ENCODE results near the gene SPP2. TPM values are rescaled to one million over a fixed set of nuclear protein-coding genes. Genes with fewer than 3 reads are reported as not detected.

SPP2 gene
- total RNA-seq, 4 donors from 2014 or later, result not detected

DNA sequence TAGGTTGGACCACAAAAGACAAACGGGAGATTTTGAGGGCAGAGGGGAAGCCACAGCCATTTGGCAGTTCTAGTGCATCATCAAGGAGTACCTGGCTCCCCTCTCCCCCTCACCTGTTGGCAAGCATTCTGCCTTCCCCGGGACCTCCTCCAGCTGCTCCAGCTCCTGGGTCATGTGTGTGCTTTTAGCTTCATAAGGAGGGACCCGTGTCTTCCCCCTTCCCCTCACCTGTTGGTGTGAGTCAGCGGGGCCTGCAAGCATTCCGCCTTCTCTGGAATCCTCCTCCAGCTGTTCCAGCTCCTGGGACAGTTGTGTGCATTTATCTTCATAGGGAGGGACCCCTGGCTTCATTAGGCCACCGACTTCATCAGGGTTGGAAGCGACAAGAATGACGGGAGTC lies 58.8 kb downstream of the SPP2 start:
- no peak overlapping the region for H3K27ac ChIP-seq
- TF ChIP-seq POLR2A (IDR thresholded peaks at IDR 0.05) (no peak), EP300 (IDR thresholded peaks at IDR 0.05) (no peak), POLR2AphosphoS5 (IDR thresholded peaks at IDR 0.05) (no peak)
- TF ChIP-seq, protein P1, sequence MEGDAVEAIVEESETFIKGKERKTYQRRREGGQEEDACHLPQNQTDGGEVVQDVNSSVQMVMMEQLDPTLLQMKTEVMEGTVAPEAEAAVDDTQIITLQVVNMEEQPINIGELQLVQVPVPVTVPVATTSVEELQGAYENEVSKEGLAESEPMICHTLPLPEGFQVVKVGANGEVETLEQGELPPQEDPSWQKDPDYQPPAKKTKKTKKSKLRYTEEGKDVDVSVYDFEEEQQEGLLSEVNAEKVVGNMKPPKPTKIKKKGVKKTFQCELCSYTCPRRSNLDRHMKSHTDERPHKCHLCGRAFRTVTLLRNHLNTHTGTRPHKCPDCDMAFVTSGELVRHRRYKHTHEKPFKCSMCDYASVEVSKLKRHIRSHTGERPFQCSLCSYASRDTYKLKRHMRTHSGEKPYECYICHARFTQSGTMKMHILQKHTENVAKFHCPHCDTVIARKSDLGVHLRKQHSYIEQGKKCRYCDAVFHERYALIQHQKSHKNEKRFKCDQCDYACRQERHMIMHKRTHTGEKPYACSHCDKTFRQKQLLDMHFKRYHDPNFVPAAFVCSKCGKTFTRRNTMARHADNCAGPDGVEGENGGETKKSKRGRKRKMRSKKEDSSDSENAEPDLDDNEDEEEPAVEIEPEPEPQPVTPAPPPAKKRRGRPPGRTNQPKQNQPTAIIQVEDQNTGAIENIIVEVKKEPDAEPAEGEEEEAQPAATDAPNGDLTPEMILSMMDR (IDR thresholded peaks at IDR 0.05), result no peak
- H3K36me3 ChIP-seq, result no peaks in the 10 kb centered on the region
- 80% methylated on average over 8 of the region's 8 CpGs for WGBS
- no peak for DNase-seq (ENCODE audit: low spot score in 2 of 2)
- H3K4me1 ChIP-seq, result no peaks in the 10 kb centered on the region
- H3K9me3 ChIP-seq, result no peaks in the 10 kb centered on the region
- no peak overlapping the region for H3K4me3 ChIP-seq
- H3K27me3 ChIP-seq, result no peaks in the 10 kb centered on the region

DNA sequence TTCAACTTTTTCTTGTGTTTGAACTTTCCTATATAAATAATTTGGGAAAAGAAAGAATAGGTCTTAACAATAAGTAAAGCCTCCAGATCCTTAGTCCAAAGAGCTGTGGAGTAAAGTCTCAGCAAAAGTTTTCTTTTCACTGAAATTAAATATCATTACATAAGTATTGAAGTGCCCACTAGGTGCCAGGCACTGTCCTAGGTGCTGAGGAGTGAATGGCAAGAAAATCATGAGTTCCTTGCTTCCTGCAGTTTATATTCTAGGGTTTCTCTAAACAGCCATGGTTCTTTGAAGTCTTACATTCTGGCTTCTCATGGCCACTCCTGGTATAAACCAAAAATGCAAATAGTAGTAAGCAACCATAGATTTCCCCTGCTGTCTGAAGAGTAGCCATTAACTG lies 59.7 kb downstream of the SPP2 start:
- H3K36me3 ChIP-seq, result no peaks in the 10 kb centered on the region
- no peaks in the 10 kb centered on the region for H3K4me1 ChIP-seq
- H3K4me3 ChIP-seq, result no peak overlapping the region
- H3K27me3 ChIP-seq, result no peaks in the 10 kb centered on the region
- H3K27ac ChIP-seq, result no peak overlapping the region
- TF ChIP-seq POLR2A (IDR thresholded peaks at IDR 0.05) (no peak), EP300 (IDR thresholded peaks at IDR 0.05) (no peak), POLR2AphosphoS5 (IDR thresholded peaks at IDR 0.05) (no peak)
- TF ChIP-seq, protein P1 (IDR thresholded peaks at IDR 0.05), result no peak
- no peak for DNase-seq (ENCODE audit: low spot score in 2 of 2)
- H3K9me3 ChIP-seq, result no peaks in the 10 kb centered on the region

DNA sequence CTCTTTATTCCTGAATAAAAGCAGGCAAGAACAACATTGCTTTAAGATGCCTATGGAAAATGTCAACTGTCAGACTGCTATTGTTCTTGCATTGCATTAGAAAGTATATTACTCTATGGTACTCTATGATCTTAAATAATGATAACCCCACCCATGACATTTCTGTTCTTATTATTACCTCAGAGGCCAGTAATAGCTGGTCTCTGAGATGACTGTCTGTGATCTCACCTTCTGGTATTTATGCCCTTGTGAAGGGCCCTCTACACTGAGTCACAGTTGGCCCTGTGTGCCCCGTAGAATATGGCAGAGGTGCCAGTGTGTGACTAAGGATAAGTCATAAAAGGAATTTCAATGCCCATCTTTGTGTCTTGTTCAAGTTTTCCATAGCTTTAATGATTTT lies 61.0 kb downstream of the SPP2 start:
- no peaks in the 10 kb centered on the region for H3K36me3 ChIP-seq
- no peaks in the 10 kb centered on the region for H3K27me3 ChIP-seq
- TF ChIP-seq POLR2A (IDR thresholded peaks at IDR 0.05) (no peak), EP300 (IDR thresholded peaks at IDR 0.05) (no peak), POLR2AphosphoS5 (IDR thresholded peaks at IDR 0.05) (no peak)
- TF ChIP-seq, protein P1 (IDR thresholded peaks at IDR 0.05), result no peak
- no peak for DNase-seq (ENCODE audit: low spot score in 2 of 2)
- no peak overlapping the region for H3K4me3 ChIP-seq
- WGBS, result 63% methylated on average over 1 of the region's 1 CpG
- H3K9me3 ChIP-seq, result no peaks in the 10 kb centered on the region
- no peaks in the 10 kb centered on the region for H3K4me1 ChIP-seq
- no peak overlapping the region for H3K27ac ChIP-seq

DNA sequence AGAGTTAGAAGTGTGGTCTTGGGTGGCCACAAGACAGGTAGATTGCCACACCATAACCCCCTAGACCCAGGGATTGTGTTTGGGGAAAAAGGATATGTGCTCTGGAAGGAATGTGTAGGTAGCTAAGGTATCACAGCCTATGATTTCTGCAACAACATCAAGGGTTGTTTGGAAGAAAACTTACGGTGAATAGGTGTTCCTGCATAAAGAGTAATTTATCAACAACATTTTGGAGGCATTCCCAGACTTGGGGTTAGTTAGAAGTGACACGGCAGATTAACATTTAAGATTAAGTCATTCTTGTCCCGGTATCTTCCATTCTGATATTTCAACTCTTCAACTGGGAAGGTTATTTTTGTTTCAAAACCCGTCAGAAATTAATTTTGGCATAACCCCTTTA lies 65.5 kb downstream of the SPP2 start:
- 32% methylated on average over 4 of the region's 4 CpGs for WGBS
- H3K4me1 ChIP-seq, result no peaks in the 10 kb centered on the region
- no peaks in the 10 kb centered on the region for H3K36me3 ChIP-seq
- DNase-seq (ENCODE audit: low spot score in 2 of 2), result no peak
- no peaks in the 10 kb centered on the region for H3K27me3 ChIP-seq
- no peak overlapping the region for H3K27ac ChIP-seq
- TF ChIP-seq, protein P1 (IDR thresholded peaks at IDR 0.05), result no peak
- TF ChIP-seq POLR2A (IDR thresholded peaks at IDR 0.05) (no peak), POLR2AphosphoS5 (IDR thresholded peaks at IDR 0.05) (no peak), EP300 (IDR thresholded peaks at IDR 0.05) (no peak)
- no peaks in the 10 kb centered on the region for H3K9me3 ChIP-seq
- no peak overlapping the region for H3K4me3 ChIP-seq

DNA sequence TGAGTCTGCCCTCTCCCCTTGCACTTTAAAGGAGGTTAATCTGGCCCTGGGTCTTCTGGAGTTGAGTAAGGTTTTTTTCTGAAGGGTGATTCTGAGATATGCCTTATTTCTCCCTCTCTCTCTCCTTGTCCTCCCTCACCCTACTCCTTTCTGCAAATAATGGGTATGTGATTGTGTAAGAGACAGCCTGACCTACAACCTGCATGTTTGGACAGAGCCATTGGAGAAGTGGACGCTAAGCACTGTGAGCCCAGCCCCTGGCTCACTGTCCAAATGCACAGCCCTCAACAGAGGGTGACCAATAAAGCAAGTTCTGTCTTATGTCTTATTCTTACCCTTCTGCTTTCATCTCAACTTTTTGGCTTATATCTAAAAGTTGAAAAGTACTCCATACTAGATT lies 71.5 kb downstream of the SPP2 start:
- WGBS, result 95% methylated on average over 1 of the region's 1 CpG

More for the DNA sequence above, 71.5 kb downstream of the SPP2 start:
- DNase-seq (ENCODE audit: low spot score in 2 of 2), result no peak
- TF ChIP-seq EP300 (IDR thresholded peaks at IDR 0.05), result no peak
- TF ChIP-seq, protein P1 (IDR thresholded peaks at IDR 0.05), result no peak
- H3K36me3 ChIP-seq, result no peaks in the 10 kb centered on the region
- H3K27ac ChIP-seq, result no peak overlapping the region
- H3K27me3 ChIP-seq, result no peaks in the 10 kb centered on the region
- H3K9me3 ChIP-seq, result no peaks in the 10 kb centered on the region
- H3K4me1 ChIP-seq, result no peaks in the 10 kb centered on the region
- H3K4me3 ChIP-seq, result no peak overlapping the region

Measured in suprapubic skin (tissue), 4 donors.